Pancreas (tissue), 10 donors: ENCODE results near the gene MYOM1. TPM values are rescaled to one million over a fixed set of nuclear protein-coding genes. Genes with fewer than 3 reads are reported as not detected.
A peak's percentile ranks its signal among the peaks of the same experiment; 100 is the strongest.

Source experiments
- ATAC-seq, 4 donors: fragments of 200-7000 bp; cut with Tn5 transposase; one replicate each; pipeline versions ENCODE4 v1.8.0 to v1.9.1; 2020; ENCODE audit warnings: mild to moderate bottlenecking in 4 of 4, moderate library complexity in 4 of 4
- DNase-seq, 6 donors: peaks; one replicate each; pipeline ENCODE4 v3.0.0-alpha.2; 2020
- FAIRE-seq: peaks from 2 replicates; lab custom pipeline; 2012; peaks lifted over from hg19 to GRCh38; lab: Jason Lieb, UNC
- H3K27ac ChIP-seq, 4 donors: fragments of 200-600 bp; sonication (generic); 1 replicate in 3 of 4; 2 replicates in 1 of 4; pipeline versions ENCODE4 v1.5.0 to v1.8.0; 2020
- H3K27me3 ChIP-seq, 4 donors: fragments of 200-600 bp; one replicate each; pipeline ENCODE4 v1.8.0; 2021
- H3K36me3 ChIP-seq, 3 donors: fragments of 200-600 bp; sonication (generic) in 1 of 3; one replicate each; pipeline versions ENCODE4 v1.5.0 to v1.8.0; 2020 to 2021
- H3K4me1 ChIP-seq, 3 donors: fragments of 200-600 bp; one replicate each; pipeline ENCODE4 v1.8.0; 2021
- H3K4me3 ChIP-seq, 4 donors: fragments of 200-600 bp; sonication (generic) in 2 of 4; one replicate each; pipeline versions ENCODE4 v1.5.0 to v1.8.0; 2020 to 2021
- H3K9me3 ChIP-seq, 4 donors: fragments of 200-600 bp; one replicate each; pipeline ENCODE4 v1.8.0; 2021
- WGBS, 2 donors: extraction: QIAGEN DNeasy Blood & Tissue Kit; methylation state at CpG; one replicate each; pipeline ENCODE4 v1.1.7; 2013; 5-methylcytosine and 5-hydroxymethylcytosine counted together
- intact Hi-C, 3 donors: fragments of 100-400 bp; cut with DNase I; formaldehyde crosslinking; loops; one replicate each; pipeline versions ENCODE4 v1.11.1 to v1.14.2; 2022
- polyA plus RNA-seq, 2 donors: library from polyadenylated mRNA; stranded (reverse); fragments of 200-250 nt; gene quantifications; one replicate each; pipeline ENCODE4 v1.2.3, GENCODE V29; 2013
- total RNA-seq, 6 donors: library from RNA; stranded (reverse); fragmentation: NEBNext Ultra II Directional in 4 of 6; extraction: Animal tissue kit (Norgen Biotek cat#: 25700) in 4 of 6; gene quantifications; one replicate each; pipeline versions ENCODE4 v1.2.1 to v1.2.4, GENCODE V29; 2021 to 2023
- TF ChIP-seq, protein P1 (sequence below), 4 donors: fragments of 200-600 bp; sonication (generic) in 3 of 4; IDR thresholded peaks; one replicate each; pipeline versions ENCODE4 v1.5.0 to v1.8.0; 2021; ENCODE audit warnings: antibody characterized with exemption in 4 of 4
- donor health status: healthy with polysubstance abuse.
- donor health status: DM: no; HTN: no; CAD: no; lungs with moderate emphysema.
- donor health status: DM: no; HTN: no; CAD: no.
- donor health status: control.
- donor health status: control.
- donor health status: Bipolar disorder and iron deficiency.
- donor health status: DM: yes; HTN: yes; CAD: no.
- donor health status: DM: no; HTN: no; CAD: no.
- donor health status: DM: no; HTN: no; CAD: no.
- donor health status: DM: yes; HTN: yes; CAD: no.

Gene MYOM1
- total and polyA plus RNA-seq, 8 donors, result 4.7 to 18.2 (median 14.2) TPM

DNA sequence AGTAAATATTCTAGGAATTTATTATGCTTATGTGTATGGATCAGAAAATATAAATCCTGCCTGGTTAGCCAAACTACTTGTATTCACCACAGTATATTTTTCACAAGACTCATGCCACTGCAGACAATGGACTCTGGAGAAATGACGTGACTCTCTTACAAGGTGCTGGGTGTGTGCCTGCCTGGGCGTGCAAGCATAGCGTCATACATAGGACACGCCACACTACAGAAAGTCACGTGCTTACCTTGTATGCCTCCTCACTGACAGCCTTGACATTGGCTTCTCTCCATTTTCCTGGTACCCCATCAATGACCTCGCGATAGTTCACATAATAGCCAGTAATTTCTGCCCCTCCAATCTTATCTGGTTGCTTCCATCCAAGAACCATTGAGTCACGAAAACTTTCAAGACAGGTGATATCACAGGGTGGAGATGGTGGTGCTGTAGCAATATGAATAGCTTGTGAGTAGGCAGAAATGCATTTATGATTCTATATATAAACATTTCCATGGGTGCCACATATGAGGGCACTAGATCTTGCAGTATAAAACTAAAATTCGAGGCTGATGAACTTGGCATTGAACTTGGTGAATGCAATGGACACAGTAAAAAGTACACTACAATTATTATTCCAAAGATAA, 93.2 kb downstream of the MYOM1 start:
- TF ChIP-seq, protein P1, sequence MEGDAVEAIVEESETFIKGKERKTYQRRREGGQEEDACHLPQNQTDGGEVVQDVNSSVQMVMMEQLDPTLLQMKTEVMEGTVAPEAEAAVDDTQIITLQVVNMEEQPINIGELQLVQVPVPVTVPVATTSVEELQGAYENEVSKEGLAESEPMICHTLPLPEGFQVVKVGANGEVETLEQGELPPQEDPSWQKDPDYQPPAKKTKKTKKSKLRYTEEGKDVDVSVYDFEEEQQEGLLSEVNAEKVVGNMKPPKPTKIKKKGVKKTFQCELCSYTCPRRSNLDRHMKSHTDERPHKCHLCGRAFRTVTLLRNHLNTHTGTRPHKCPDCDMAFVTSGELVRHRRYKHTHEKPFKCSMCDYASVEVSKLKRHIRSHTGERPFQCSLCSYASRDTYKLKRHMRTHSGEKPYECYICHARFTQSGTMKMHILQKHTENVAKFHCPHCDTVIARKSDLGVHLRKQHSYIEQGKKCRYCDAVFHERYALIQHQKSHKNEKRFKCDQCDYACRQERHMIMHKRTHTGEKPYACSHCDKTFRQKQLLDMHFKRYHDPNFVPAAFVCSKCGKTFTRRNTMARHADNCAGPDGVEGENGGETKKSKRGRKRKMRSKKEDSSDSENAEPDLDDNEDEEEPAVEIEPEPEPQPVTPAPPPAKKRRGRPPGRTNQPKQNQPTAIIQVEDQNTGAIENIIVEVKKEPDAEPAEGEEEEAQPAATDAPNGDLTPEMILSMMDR (IDR thresholded peaks at IDR 0.05), result no peak
- H3K4me3 ChIP-seq, result no peak overlapping the region
- no peak for ATAC-seq
- WGBS, 2 donors, result 92 to 94% methylated on average over 9 of the region's 9 CpGs
- H3K27ac ChIP-seq, result no peak overlapping the region
- H3K36me3 ChIP-seq, result no peaks in the 10 kb centered on the region
- intact Hi-C loops, result no loop called here
- no peaks in the 10 kb centered on the region for H3K27me3 ChIP-seq
- FAIRE-seq, result no peak
- no peaks in the 10 kb centered on the region for H3K9me3 ChIP-seq
- H3K4me1 ChIP-seq, result no peaks in the 10 kb centered on the region
- no peak for DNase-seq

GRCh38 chr18:3124822-3125221, 94.9 kb downstream of the MYOM1 start:
- Histone ChIP-seq H3K27me3 (no peaks in the 10 kb centered on the region), H3K27ac (no peak overlapping the region), H3K4me1 (peaks cover 0 to 7% (median 0%) of the 10 kb centered on the region in 3 donors), H3K9me3 (no peaks in the 10 kb centered on the region), H3K4me3 (no peak overlapping the region), H3K36me3 (no peaks in the 10 kb centered on the region)
- 90 to 100% methylated on average over 1 of the region's 1 CpG for WGBS, 2 donors
- intact Hi-C loops, result no loop called here
- DNase-seq, result no peak
- no peak for FAIRE-seq
- TF ChIP-seq, protein P1 (IDR thresholded peaks at IDR 0.05), result no peak
- ATAC-seq, result no peak

DNA sequence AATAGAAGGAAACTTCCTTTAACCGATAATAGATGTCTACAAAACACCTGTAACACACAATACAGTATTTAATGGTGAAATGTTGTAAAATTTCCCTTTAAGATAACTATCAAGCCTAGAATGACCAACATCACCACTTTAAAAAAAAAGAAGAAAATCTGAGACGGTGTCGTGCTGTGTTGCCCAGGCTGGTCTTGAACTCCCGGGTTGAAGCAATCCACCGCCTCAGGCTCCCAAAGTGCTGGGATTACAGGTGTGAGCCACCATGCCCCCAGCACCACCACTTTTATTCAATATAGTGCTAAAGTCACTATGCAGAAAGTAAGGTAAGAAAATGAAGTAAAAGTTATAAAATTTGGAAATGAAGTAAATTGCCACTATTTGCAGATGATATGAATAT, 96.9 kb downstream of the MYOM1 start:
- TF ChIP-seq, protein P1 (IDR thresholded peaks at IDR 0.05), result no peak
- Histone ChIP-seq H3K27me3 (no peaks in the 10 kb centered on the region), H3K9me3 (no peaks in the 10 kb centered on the region), H3K27ac (no peak overlapping the region), H3K4me1 (peaks cover 9 to 26% (median 15%) of the 10 kb centered on the region in 3 donors), H3K36me3 (no peaks in the 10 kb centered on the region), H3K4me3 (no peak overlapping the region)
- FAIRE-seq, result no peak
- DNase-seq, result no peak
- no peak for ATAC-seq
- intact Hi-C loops, result no loop called here
- WGBS, 2 donors, result 96 to 97% methylated on average over 5 of the region's 5 CpGs

DNA sequence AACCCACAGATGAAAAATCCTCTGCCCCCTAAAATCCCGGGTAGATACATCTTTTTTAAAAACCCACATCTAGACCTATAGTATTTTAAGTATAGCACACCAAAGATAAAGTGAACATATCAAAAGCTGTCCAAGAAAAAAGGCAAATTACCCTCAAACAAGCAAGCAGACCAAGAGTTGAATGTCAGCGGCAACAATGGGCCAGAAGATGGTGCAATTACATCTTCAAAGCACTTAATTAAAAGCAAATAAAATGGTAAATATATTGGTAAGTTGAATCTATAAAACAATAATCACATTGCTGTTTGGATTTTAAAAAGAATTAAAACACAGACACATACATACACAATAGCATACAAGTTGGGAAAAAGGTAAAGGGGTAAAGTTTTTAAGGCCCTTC, 98.5 kb downstream of the MYOM1 start:
- Histone ChIP-seq H3K4me3 (no peak overlapping the region), H3K27ac (peak overlapping the region in 1 of 4 donors; percentile 95), H3K4me1 (peaks cover 19 to 37% (median 27%) of the 10 kb centered on the region in 3 donors), H3K27me3 (no peaks in the 10 kb centered on the region), H3K36me3 (no peaks in the 10 kb centered on the region), H3K9me3 (no peaks in the 10 kb centered on the region)
- ATAC-seq (no peak), FAIRE-seq (no peak), DNase-seq (no peak)
- TF ChIP-seq, protein P1 (IDR thresholded peaks at IDR 0.05), result no peak
- WGBS, 2 donors, result 63 to 69% methylated on average over 2 of the region's 2 CpGs
- intact Hi-C loops, result no loop called here

GRCh38 chr18:3120356-3120755, 99.4 kb downstream of the MYOM1 start:
- FAIRE-seq (no peak), DNase-seq (no peak), ATAC-seq (no peak)
- no peaks in the 10 kb centered on the region for H3K36me3 ChIP-seq
- no peaks in the 10 kb centered on the region for H3K9me3 ChIP-seq
- H3K4me1 ChIP-seq, result peaks cover 25 to 40% (median 36%) of the 10 kb centered on the region in 3 donors
- TF ChIP-seq, protein P1 (IDR thresholded peaks at IDR 0.05), result no peak
- H3K27ac ChIP-seq, result peak overlapping the region; percentile 16 to 95 (median 80)
- no peaks in the 10 kb centered on the region for H3K27me3 ChIP-seq
- WGBS, 2 donors, result 64 to 65% methylated on average over 9 of the region's 9 CpGs
- intact Hi-C loops, result no loop called here
- H3K4me3 ChIP-seq, result no peak overlapping the region
